IMR-90 (cell line): ENCODE measurements around the gene ZFAND2B.

Experiments used
- CEBPB ChIP-seq: IDR thresholded peaks from 2 replicates; pipeline ENCODE4 v1.6.1; 2012; ENCODE audit warnings: low read depth, low read length, improper control_type of control experiment
- CTCF ChIP-seq: conservative IDR thresholded peaks from 2 replicates; pipeline ENCODE4 v1.5.1; 2012; ENCODE audit warnings: mild to moderate bottlenecking, low read depth, low read length, improper control_type of control experiment
- MAZ ChIP-seq: IDR thresholded peaks from 2 replicates; pipeline ENCODE4 v1.6.1; 2012; ENCODE audit warnings: low read depth, mild to moderate bottlenecking, low read length, improper control_type of control experiment, moderate library complexity, borderline replicate concordance
- MXI1 ChIP-seq: IDR thresholded peaks from 2 replicates; pipeline ENCODE4 v1.6.1; 2012; ENCODE audit warnings: low read depth, mild to moderate bottlenecking, low read length, moderate library complexity, borderline replicate concordance
- POLR2A ChIP-seq: IDR thresholded peaks from 2 replicates; pipeline ENCODE4 v1.6.1; 2012; ENCODE audit warnings: mild to moderate bottlenecking, low read depth, low read length
- RAD21 ChIP-seq: IDR thresholded peaks from 2 replicates; pipeline ENCODE4 v1.6.1; 2012; ENCODE audit warnings: low read length, improper control_type of control experiment
- RFX5 ChIP-seq: IDR thresholded peaks from 2 replicates; pipeline ENCODE4 v1.8.0; 2012; ENCODE audit warnings: low read depth, mild to moderate bottlenecking, low read length, moderate library complexity
- SMC3 ChIP-seq: fragments of 150-350 bp; IDR thresholded peaks from 2 replicates; pipeline ENCODE4 v1.6.1; 2016; ENCODE audit warnings: low read depth, mild to moderate bottlenecking, antibody characterized with exemption, low read length, moderate library complexity
- USF2 ChIP-seq: fragments of 150-350 bp; IDR thresholded peaks from 2 replicates; pipeline ENCODE4 v1.6.1; 2017; ENCODE audit warnings: mild to moderate bottlenecking, antibody characterized with exemption, low read length, low read depth

GRCh38 chr2:219182331-219183150 lies 24.0 kb upstream of the ZFAND2B start:
- TF ChIP-seq CTCF (no peak), POLR2A (no peak), CEBPB (no peak), RFX5 (no peak), USF2 (no peak), SMC3 (no peak), RAD21 (no peak), MAZ (no peak), MXI1 (no peak)
